PC-9 (cell line): Measurements from ENCODE around the gene CFAP65. TPM values are rescaled to one million over a fixed set of nuclear protein-coding genes. Genes with fewer than 3 reads are reported as not detected.

Experiments used
- BruUV-seq: library from RNA; stranded (reverse); fragments of 400-500 nt; replicated peaks from 2 replicates; lab custom pipeline; 2021; lab: Mats Ljungman, UMichigan
- CTCF ChIA-PET: fragments of 300-600 bp; sonication (Branson Sonifier 250); formaldehyde crosslinking; loops from one replicate; lab custom pipeline; 2022; ENCODE audit warnings: antibody characterized with exemption; lab: Charles Lee
- POLR2A ChIA-PET: fragments of 300-600 bp; sonication (Branson Sonifier 250); formaldehyde crosslinking; loops from one replicate; lab custom pipeline; 2022; ENCODE audit warnings: antibody characterized with exemption; ENCODE audit not compliant: unreplicated experiment; lab: Charles Lee
- DNase-seq, 2 experiments: peaks; one replicate each; pipeline versions ENCODE4 v3.0.0 to v3.0.0-alpha.2; 2015 to 2022; ENCODE audit warnings: mixed read lengths in 1 of 2
- H2AFZ ChIP-seq: fragments of 200-600 bp; sonication (generic); 2 replicates; pipeline ENCODE4 v1.8.1; 2017; ENCODE audit warnings: antibody characterized with exemption
- H3F3A ChIP-seq: fragments of 200-600 bp; sonication (generic); 2 replicates; pipeline ENCODE4 v1.8.1; 2017; ENCODE audit warnings: antibody characterized with exemption, mild to moderate bottlenecking, low read depth; ENCODE audit not compliant: insufficient read depth
- H3K27ac ChIP-seq: fragments of 200-600 bp; sonication (generic); 2 replicates; pipeline ENCODE4 v1.6.1; 2016; ENCODE audit warnings: mixed run types
- H3K27me3 ChIP-seq: fragments of 200-600 bp; sonication (generic); 2 replicates; pipeline ENCODE4 v1.6.1; 2016; ENCODE audit warnings: low read depth, mixed run types; ENCODE audit not compliant: insufficient read depth
- H3K36me3 ChIP-seq: fragments of 200-600 bp; sonication (generic); 2 replicates; pipeline ENCODE4 v1.6.1; 2016; ENCODE audit warnings: low read depth, mixed run types
- H3K4me1 ChIP-seq: fragments of 200-600 bp; sonication (generic); replicated peaks from 2 replicates; pipeline ENCODE4 v1.6.1; 2016; ENCODE audit warnings: mixed run types; ENCODE audit not compliant: insufficient read depth
- H3K4me2 ChIP-seq: fragments of 200-600 bp; sonication (generic); 2 replicates; pipeline ENCODE4 v1.6.1; 2017; ENCODE audit warnings: mixed run types
- H3K4me3 ChIP-seq: fragments of 200-600 bp; sonication (generic); 2 replicates; pipeline ENCODE4 v1.6.1; 2016; ENCODE audit warnings: mixed run types
- H3K79me2 ChIP-seq: fragments of 200-600 bp; sonication (generic); 2 replicates; pipeline ENCODE4 v1.6.1; 2017; ENCODE audit warnings: low read depth, mixed run types
- H3K9me2 ChIP-seq: fragments of 200-600 bp; sonication (generic); 2 replicates; pipeline ENCODE4 v1.8.1; 2017; ENCODE audit warnings: mild to moderate bottlenecking; ENCODE audit not compliant: insufficient read depth
- H3K9me3 ChIP-seq: fragments of 200-600 bp; sonication (generic); 2 replicates; pipeline ENCODE4 v1.8.1; 2016; ENCODE audit warnings: low read depth; ENCODE audit not compliant: insufficient read depth
- H4K20me1 ChIP-seq: fragments of 200-600 bp; sonication (generic); 2 replicates; pipeline ENCODE4 v1.8.1; 2017; ENCODE audit not compliant: insufficient read depth
- CTCF ChIP-seq: fragments of 200-600 bp; sonication (generic); conservative IDR thresholded peaks from 2 replicates; pipeline ENCODE4 v1.6.1; 2017; ENCODE audit warnings: mixed run types, antibody characterized with exemption, mild to moderate bottlenecking, moderate library complexity
- EZH2 ChIP-seq: fragments of 200-600 bp; sonication (generic); IDR thresholded peaks from 2 replicates; pipeline ENCODE4 v1.8.0; 2017; ENCODE audit warnings: antibody characterized with exemption, low read depth
- intact Hi-C: fragments of 100-400 bp; cut with micrococcal nuclease; formaldehyde crosslinking; loops from one replicate; pipeline ENCODE4 v1.10.0; 2022; ENCODE audit not compliant: unreplicated experiment
- total RNA-seq: library from RNA; stranded (reverse); gene quantifications from 2 replicates; pipeline ENCODE4 v1.2.3, GENCODE V29; 2021

CFAP65 gene
- total RNA-seq, 1 experiment from 2014 or later: not detected

GRCh38 chr2:218983263-218983933 lies 57.9 kb downstream of the CFAP65 start:
- H3K36me3 ChIP-seq: no peaks in the 10 kb centered on the region
- ChIA-PET POLR2A (no interaction called here), CTCF (no interaction called here)
- H3K27ac ChIP-seq: no peak overlapping the region
- no peak for TF ChIP-seq EZH2
- no peak for TF ChIP-seq CTCF
- H3F3A ChIP-seq: no peaks in the 10 kb centered on the region
- no peak overlapping the region for H2AFZ ChIP-seq
- no TSS peak for BruUV-seq
- intact Hi-C loops: loop anchor here (5.0 kb wide), 1 partner anchor 106 kb away; no protein-coding TSS in a partner anchor
- H3K9me3 ChIP-seq: no peaks in the 10 kb centered on the region
- no peak overlapping the region for H3K4me2 ChIP-seq
- DNase-seq: no peak
- H3K4me1 ChIP-seq: no peaks in the 10 kb centered on the region
- H3K9me2 ChIP-seq: no peaks in the 10 kb centered on the region
- H4K20me1 ChIP-seq: no peaks in the 10 kb centered on the region
- no peak overlapping the region for H3K4me3 ChIP-seq
- H3K27me3 ChIP-seq: peaks cover 47% of the 10 kb centered on the region
- H3K79me2 ChIP-seq: no peaks in the 10 kb centered on the region

- no peak for TF ChIP-seq CTCF
- no peak for TF ChIP-seq EZH2
- Histone ChIP-seq H3K4me2 (no peak overlapping the region), H3K4me1 (no peaks in the 10 kb centered on the region), H3K4me3 (no peak overlapping the region), H2AFZ (no peak overlapping the region), H4K20me1 (no peaks in the 10 kb centered on the region), H3K79me2 (no peaks in the 10 kb centered on the region), H3K27me3 (peaks cover 47% of the 10 kb centered on the region), H3K9me3 (no peaks in the 10 kb centered on the region), H3K36me3 (no peaks in the 10 kb centered on the region), H3K9me2 (no peaks in the 10 kb centered on the region), H3K27ac (no peak overlapping the region), H3F3A (no peaks in the 10 kb centered on the region)
- ChIA-PET POLR2A (no interaction called here), CTCF (no interaction called here)
- intact Hi-C loops: loop anchor here (5.0 kb wide), 1 partner anchor 105 kb away; no protein-coding TSS in a partner anchor
- no peak for DNase-seq
- BruUV-seq: no TSS peak
These were observed 58.6 kb downstream of the CFAP65 start for GRCh38 chr2:218982586-218983262.

- Histone ChIP-seq H3K79me2 (no peaks in the 10 kb centered on the region), H3K9me2 (no peaks in the 10 kb centered on the region), H3K9me3 (no peaks in the 10 kb centered on the region), H3F3A (no peaks in the 10 kb centered on the region), H3K27me3 (peaks cover 49% of the 10 kb centered on the region), H3K36me3 (no peaks in the 10 kb centered on the region), H2AFZ (no peak overlapping the region), H3K4me3 (no peak overlapping the region), H3K27ac (no peak overlapping the region), H3K4me1 (no peaks in the 10 kb centered on the region), H3K4me2 (no peak overlapping the region), H4K20me1 (no peaks in the 10 kb centered on the region)
- no TSS peak for BruUV-seq
- CTCF ChIA-PET: no interaction called here
- intact Hi-C loops: loop anchor here (5.0 kb wide), 1 partner anchor 105 kb away; no protein-coding TSS in a partner anchor
- POLR2A ChIA-PET: no interaction called here
- TF ChIP-seq EZH2 (no peak), CTCF (no peak)
- DNase-seq: no peak
These were observed 59.3 kb downstream of the CFAP65 start for GRCh38 chr2:218981881-218982585.
